ENCODE measurements around the gene CHRNB1.

GRCh38 chr17:7429722-7430121 lies 15.1 kb upstream of the CHRNB1 start:
- TF ChIP-seq USF2 (IDR thresholded peaks at IDR 0.05; ENCODE audit: low read length) (no peak), EP300 (IDR thresholded peaks at IDR 0.05; ENCODE audit: borderline replicate concordance in 1 of 2, low read depth in 2 of 2, low read length in 2 of 2) (no peak)
